Keratinocyte (primary cell): ENCODE measurements around the gene ZIC3. TPM values are rescaled to one million over a fixed set of nuclear protein-coding genes. Genes with fewer than 3 reads are reported as not detected.

Experiments used
- DNase-seq: peaks from one replicate; pipeline ENCODE4 v3.0.0-alpha.2; 2011; ENCODE audit warnings: low read depth, missing footprints, low spot score
- FAIRE-seq: peaks from 2 replicates; lab custom pipeline; 2011; peaks lifted over from hg19 to GRCh38; lab: Jason Lieb, UNC
- H2AFZ ChIP-seq: 2 replicates; pipeline ENCODE4 v1.6.0; 2012; ENCODE audit warnings: low read length, control low read depth, inconsistent platforms; ENCODE audit not compliant: control insufficient read depth
- H3K27ac ChIP-seq: 2 replicates; pipeline ENCODE4 v1.5.1; 2011; ENCODE audit warnings: low read length; ENCODE audit not compliant: control insufficient read depth, insufficient read depth
- H3K27me3 ChIP-seq: 3 replicates; pipeline ENCODE4 v1.6.0; 2011; ENCODE audit warnings: low read length; ENCODE audit not compliant: control insufficient read depth, insufficient read depth; ENCODE audit errors: extremely low read depth
- H3K36me3 ChIP-seq, 2 experiments: 2 replicates in 1 of 2; 3 replicates in 1 of 2; pipeline ENCODE4 v1.5.1; 2011; ENCODE audit warnings: low read length in 2 of 2, mild to moderate bottlenecking in 1 of 2; ENCODE audit not compliant: control insufficient read depth in 2 of 2, insufficient read depth in 2 of 2; ENCODE audit errors: extremely low read depth in 1 of 2
- H3K4me1 ChIP-seq: 3 replicates; pipeline ENCODE4 v1.5.1; 2011; ENCODE audit warnings: low read length; ENCODE audit not compliant: control insufficient read depth, insufficient read depth; ENCODE audit errors: extremely low read depth
- H3K4me2 ChIP-seq: 3 replicates; pipeline ENCODE4 v1.6.0; 2011; ENCODE audit warnings: low read depth, low read length; ENCODE audit not compliant: control insufficient read depth, insufficient read depth; ENCODE audit errors: extremely low read depth
- H3K4me3 ChIP-seq, 3 experiments: fragments of 200-600 bp in 1 of 3; sonication (generic) in 1 of 3; 2 replicates in 2 of 3; 3 replicates in 1 of 3; pipeline ENCODE4 v1.5.1; 2011 to 2016; ENCODE audit warnings: low read length in 3 of 3, mild to moderate bottlenecking in 3 of 3, control low read depth in 2 of 3, inconsistent platforms in 1 of 3, low read depth in 1 of 3, mixed read lengths in 1 of 3, mixed run types in 1 of 3, moderate library complexity in 1 of 3; ENCODE audit not compliant: control insufficient read depth in 2 of 3, insufficient read depth in 2 of 3; ENCODE audit errors: extremely low read depth in 1 of 3
- H3K79me2 ChIP-seq: 2 replicates; pipeline ENCODE4 v1.6.0; 2012; ENCODE audit warnings: low read length; ENCODE audit not compliant: control insufficient read depth, insufficient read depth
- H3K9ac ChIP-seq: 3 replicates; pipeline ENCODE4 v1.6.0; 2011; ENCODE audit warnings: low read length; ENCODE audit not compliant: control insufficient read depth, insufficient read depth; ENCODE audit errors: extremely low read depth
- H3K9me1 ChIP-seq: 3 replicates; pipeline ENCODE4 v1.6.0; 2011; ENCODE audit warnings: low read length; ENCODE audit not compliant: control insufficient read depth, insufficient read depth; ENCODE audit errors: extremely low read depth
- H3K9me3 ChIP-seq: 2 replicates; pipeline ENCODE4 v1.5.1; 2012; ENCODE audit warnings: low read depth, low read length; ENCODE audit not compliant: control insufficient read depth
- H4K20me1 ChIP-seq: 3 replicates; pipeline ENCODE4 v1.6.0; 2011; ENCODE audit warnings: low read length; ENCODE audit not compliant: control insufficient read depth, insufficient read depth; ENCODE audit errors: extremely low read depth
- EZH2 ChIP-seq: IDR thresholded peaks from one replicate; pipeline ENCODE4 v1.6.1; 2012; ENCODE audit warnings: inconsistent platforms, mild to moderate bottlenecking, low read length, moderate library complexity
- dilution Hi-C: fragments of 300-500 bp; cut with MboI; formaldehyde crosslinking; loops from one replicate; pipeline ENCODE4 v1.7.0; 2020; ENCODE audit warnings: low sequenced_read_pairs; ENCODE audit not compliant: extremely low pct_ligation_motif_present
- polyA plus RNA-seq, 5 experiments: library from polyadenylated mRNA; depleted of rRNA in 3 of 5; stranded (reverse) in 3 of 5; stranded (forward) in 1 of 5; unstranded in 1 of 5; fragments of >200 nt; gene quantifications; 1 replicate in 1 of 5; 2 replicates in 3 of 5; 3 replicates in 1 of 5; pipeline versions ENCODE4 v1.2.1 to v1.2.3, GENCODE V29; 2011 to 2012; ENCODE audit warnings: missing spikeins in 2 of 5, low read depth in 1 of 5, low replicate concordance in 1 of 5
- TF ChIP-seq, protein P1 (sequence below), 3 experiments: IDR thresholded peaks in 1 of 3; conservative IDR thresholded peaks in 1 of 3; optimal IDR thresholded peaks in 1 of 3; 2 replicates in 2 of 3; 3 replicates in 1 of 3; pipeline versions ENCODE3 to v1.5.1; 2011; ENCODE audit warnings: low read length in 3 of 3, mild to moderate bottlenecking in 3 of 3, moderate library complexity in 2 of 3, control low read depth in 1 of 3, inconsistent platforms in 1 of 3; ENCODE audit not compliant: insufficient read depth in 2 of 3; ENCODE audit errors: extremely low read depth in 1 of 3

Gene ZIC3
- polyA plus RNA-seq, 1 donor (not counting 4 experiments of a cell fraction or from before 2014, with no cell fraction given), result not detected

DNA sequence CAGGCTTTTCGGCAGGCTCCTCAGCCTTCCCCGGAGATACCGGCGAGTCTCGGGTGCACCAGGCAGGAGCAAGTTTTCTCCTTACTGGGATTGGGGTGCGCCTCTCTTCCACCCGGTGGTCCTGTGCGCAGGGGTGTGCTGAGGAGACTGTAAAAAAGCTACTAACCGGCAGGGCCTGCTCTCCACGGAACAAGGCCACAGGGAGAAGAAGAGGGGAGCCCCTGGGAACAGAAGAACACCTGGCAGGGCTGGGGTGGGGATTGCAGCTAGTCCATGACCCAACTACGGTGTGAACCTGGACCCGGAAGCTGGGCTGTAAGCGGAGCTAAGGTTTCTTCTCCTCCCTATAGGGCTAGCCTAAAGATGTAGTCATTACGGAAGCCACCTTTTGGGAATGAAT lies 17.7 kb upstream of the ZIC3 start:
- H3K4me1 ChIP-seq, result no peaks in the 10 kb centered on the region
- H3K4me3 ChIP-seq, result no peak overlapping the region
- no peak overlapping the region for H3K4me2 ChIP-seq
- H3K9me1 ChIP-seq, result no peaks in the 10 kb centered on the region
- H3K9me3 ChIP-seq, result peaks cover 9% of the 10 kb centered on the region
- H3K79me2 ChIP-seq, result no peaks in the 10 kb centered on the region
- peaks cover 55% of the 10 kb centered on the region for H3K27me3 ChIP-seq
- H3K27ac ChIP-seq, result no peak overlapping the region
- no peaks in the 10 kb centered on the region for H4K20me1 ChIP-seq
- H3K9ac ChIP-seq, result no peak overlapping the region
- no peak for DNase-seq
- H2AFZ ChIP-seq, result no peak overlapping the region
- H3K36me3 ChIP-seq, result no peaks in the 10 kb centered on the region
- no peak for FAIRE-seq
- no peak for TF ChIP-seq EZH2
- TF ChIP-seq, protein P1, sequence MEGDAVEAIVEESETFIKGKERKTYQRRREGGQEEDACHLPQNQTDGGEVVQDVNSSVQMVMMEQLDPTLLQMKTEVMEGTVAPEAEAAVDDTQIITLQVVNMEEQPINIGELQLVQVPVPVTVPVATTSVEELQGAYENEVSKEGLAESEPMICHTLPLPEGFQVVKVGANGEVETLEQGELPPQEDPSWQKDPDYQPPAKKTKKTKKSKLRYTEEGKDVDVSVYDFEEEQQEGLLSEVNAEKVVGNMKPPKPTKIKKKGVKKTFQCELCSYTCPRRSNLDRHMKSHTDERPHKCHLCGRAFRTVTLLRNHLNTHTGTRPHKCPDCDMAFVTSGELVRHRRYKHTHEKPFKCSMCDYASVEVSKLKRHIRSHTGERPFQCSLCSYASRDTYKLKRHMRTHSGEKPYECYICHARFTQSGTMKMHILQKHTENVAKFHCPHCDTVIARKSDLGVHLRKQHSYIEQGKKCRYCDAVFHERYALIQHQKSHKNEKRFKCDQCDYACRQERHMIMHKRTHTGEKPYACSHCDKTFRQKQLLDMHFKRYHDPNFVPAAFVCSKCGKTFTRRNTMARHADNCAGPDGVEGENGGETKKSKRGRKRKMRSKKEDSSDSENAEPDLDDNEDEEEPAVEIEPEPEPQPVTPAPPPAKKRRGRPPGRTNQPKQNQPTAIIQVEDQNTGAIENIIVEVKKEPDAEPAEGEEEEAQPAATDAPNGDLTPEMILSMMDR (optimal IDR thresholded peaks at IDR 0.05 in 1 of 3, IDR thresholded peaks at IDR 0.05 in 1 of 3, conservative IDR thresholded peaks at IDR 0.05 in 1 of 3; ENCODE audit: extremely low read depth in 1 of 3, insufficient read depth in 2 of 3, low read length in 3 of 3), result no peak
- dilution Hi-C loops, result no loop called here

- FAIRE-seq (no peak), DNase-seq (no peak)
- Histone ChIP-seq H3K27me3 (peaks cover 55% of the 10 kb centered on the region), H3K9ac (no peak overlapping the region), H3K27ac (no peak overlapping the region), H2AFZ (no peak overlapping the region), H3K4me1 (no peaks in the 10 kb centered on the region), H3K9me1 (no peaks in the 10 kb centered on the region), H3K9me3 (peaks cover 9% of the 10 kb centered on the region), H3K4me2 (no peak overlapping the region), H3K4me3 (no peak overlapping the region), H4K20me1 (no peaks in the 10 kb centered on the region), H3K79me2 (no peaks in the 10 kb centered on the region), H3K36me3 (no peaks in the 10 kb centered on the region)
- TF ChIP-seq EZH2, result no peak
- TF ChIP-seq, protein P1 (optimal IDR thresholded peaks at IDR 0.05 in 1 of 3, IDR thresholded peaks at IDR 0.05 in 1 of 3, conservative IDR thresholded peaks at IDR 0.05 in 1 of 3; ENCODE audit: extremely low read depth in 1 of 3, insufficient read depth in 2 of 3, low read length in 3 of 3), result no peak
- dilution Hi-C loops, result no loop called here
Measured at GRCh38 chrX:137549073-137549472, 16.9 kb upstream of the ZIC3 start.
